Gastrocnemius medialis (tissue), 4 donors: ENCODE data around the gene NIFK. TPM values are rescaled to one million over a fixed set of nuclear protein-coding genes. Genes with fewer than 3 reads are reported as not detected.

Experiments
- ATAC-seq, 2 donors: fragments of 150-250 bp; one replicate each; pipeline ENCODE4 v1.9.1; 2016
- DNase-seq, 2 donors: peaks; one replicate each; pipeline ENCODE4 v3.0.0-alpha.2; 2019
- H3K27ac ChIP-seq, 4 donors: fragments of 200-600 bp; sonication (generic); 1 replicate in 1 of 4; 2 replicates in 3 of 4; pipeline ENCODE4 v1.5.1; 2016 to 2018; ENCODE audit warnings: mild to moderate bottlenecking in 2 of 4, moderate library complexity in 1 of 4
- H3K27me3 ChIP-seq, 3 donors: fragments of 200-600 bp; sonication (generic) in 2 of 3; 1 replicate in 1 of 3; 2 replicates in 2 of 3; pipeline versions ENCODE4 v1.5.1 to v1.6.0; 2016 to 2019; ENCODE audit warnings: mild to moderate bottlenecking in 1 of 3, moderate library complexity in 1 of 3
- H3K36me3 ChIP-seq, 2 donors: fragments of 200-600 bp; sonication (generic) in 1 of 2; one replicate each; pipeline ENCODE4 v1.5.1; 2017 to 2018
- H3K4me1 ChIP-seq, 2 donors: fragments of 200-600 bp; sonication (generic) in 1 of 2; one replicate each; pipeline ENCODE4 v1.5.1; 2016 to 2017; ENCODE audit warnings: mild to moderate bottlenecking in 2 of 2
- H3K4me3 ChIP-seq, 4 donors: fragments of 200-600 bp; sonication (generic) in 3 of 4; 1 replicate in 1 of 4; 2 replicates in 3 of 4; pipeline ENCODE4 v1.5.1; 2016 to 2019; ENCODE audit warnings: mild to moderate bottlenecking in 2 of 4
- H3K9me3 ChIP-seq, 3 donors: fragments of 200-600 bp; sonication (generic) in 2 of 3; 1 replicate in 1 of 3; 2 replicates in 2 of 3; pipeline ENCODE4 v1.5.1; 2016 to 2019
- CTCF ChIP-seq, 5 experiments: fragments of 450-650 bp in 3 of 5; fragments of 200-600 bp in 2 of 5; sonication (generic) in 2 of 5; IDR thresholded peaks in 4 of 5; conservative IDR thresholded peaks in 1 of 5; 1 replicate in 4 of 5; 2 replicates in 1 of 5; pipeline ENCODE4 v1.5.1; 2016 to 2019; ENCODE audit warnings: antibody characterized with exemption in 5 of 5, mild to moderate bottlenecking in 3 of 5, moderate library complexity in 3 of 5
- POLR2A ChIP-seq, 2 donors: fragments of 450-650 bp; IDR thresholded peaks; one replicate each; pipeline ENCODE4 v1.6.1; 2017; ENCODE audit warnings: antibody characterized with exemption in 2 of 2, mild to moderate bottlenecking in 2 of 2, moderate library complexity in 2 of 2
- in situ Hi-C, 4 donors: fragments of 200-750 bp; cut with MboI; loops; one replicate each; pipeline versions ENCODE4 v1.15.0 to v1.8.0; 2017; ENCODE audit warnings: low sequenced_read_pairs in 4 of 4
- intact Hi-C: fragments of 100-400 bp; cut with DNase I; formaldehyde crosslinking; loops from one replicate; pipeline ENCODE4 v1.15.1; 2023; ENCODE audit warnings: low total_unique reads
- total RNA-seq, 4 donors: library from RNA; depleted of rRNA; stranded (reverse); fragments of >200 nt; gene quantifications; one replicate each; pipeline versions ENCODE4 v1.1.0 to v1.2.3, GENCODE V29; 2016

NIFK gene
- total RNA-seq, 4 donors from 2014 or later = 31.1 to 42.3 (median 37.3) TPM

- H3K36me3 ChIP-seq = peaks cover 0 to 69% of the 10 kb centered on the region in 2 donors
- DNase-seq (no peak), ATAC-seq (no peak)
- intact Hi-C loops (no loop called here), in situ Hi-C loops (no loop called here)
- no peaks in the 10 kb centered on the region for H3K9me3 ChIP-seq
- H3K4me3 ChIP-seq = no peak overlapping the region
- H3K4me1 ChIP-seq = no peaks in the 10 kb centered on the region
- H3K27me3 ChIP-seq = no peaks in the 10 kb centered on the region
- TF ChIP-seq POLR2A (IDR thresholded peaks at IDR 0.05) (no peak), CTCF (IDR thresholded peaks at IDR 0.05 in 4 of 5, conservative IDR thresholded peaks at IDR 0.05 in 1 of 5) (no peak)
- no peak overlapping the region for H3K27ac ChIP-seq
These were observed 31.6 kb upstream of the NIFK start for GRCh38 chr2:121768143-121768755.

GRCh38 chr2:121766624-121767023 is 29.9 kb upstream of the NIFK start:
- no peak for DNase-seq
- Histone ChIP-seq H3K9me3 (no peaks in the 10 kb centered on the region), H3K36me3 (peaks cover 0 to 85% of the 10 kb centered on the region in 2 donors), H3K4me3 (no peak overlapping the region), H3K4me1 (no peaks in the 10 kb centered on the region), H3K27me3 (no peaks in the 10 kb centered on the region), H3K27ac (no peak overlapping the region)
- in situ Hi-C loops (no loop called here), intact Hi-C loops (no loop called here)
- no peak for TF ChIP-seq POLR2A (IDR thresholded peaks at IDR 0.05)
- TF ChIP-seq CTCF (IDR thresholded peaks at IDR 0.05 in 4 of 5, conservative IDR thresholded peaks at IDR 0.05 in 1 of 5) = no peak
- no peak for ATAC-seq

GRCh38 chr2:121764681-121765228 is 28.1 kb upstream of the NIFK start:
- TF ChIP-seq POLR2A (IDR thresholded peaks at IDR 0.05) (no peak), CTCF (IDR thresholded peaks at IDR 0.05 in 4 of 5, conservative IDR thresholded peaks at IDR 0.05 in 1 of 5) (no peak)
- intact Hi-C loops = no loop called here

GRCh38 chr2:121755237-121756111 is 18.8 kb upstream of the NIFK start, which contains the start of gene TSN:
TSS of gene TSN (plus strand) at chr2:121755651. CDS start at chr2:121755780, 129 bp downstream.
- H3K9me3 ChIP-seq = no peaks in the 10 kb centered on the region
- H3K4me3 ChIP-seq = peak within 1 kb of the TSS; percentile 79 to 94 (median 90)
- ATAC-seq (peak; percentile 99), DNase-seq (peak; percentile 97)
- no peaks in the 10 kb centered on the region for H3K27me3 ChIP-seq
- peak within 1 kb of the TSS; percentile 76 to 89 (median 85) for H3K27ac ChIP-seq
- peaks cover 29 to 32% of the 10 kb centered on the region in 2 donors for H3K4me1 ChIP-seq
- intact Hi-C loops (loop anchor here (1.0 to 2.0 kb wide), 3 partner anchors 19 to 225 kb away; partner anchors contain the start of genes CLASP1, NIFK and RNU4ATAC), in situ Hi-C loops (no loop called here)
- H3K36me3 ChIP-seq = peaks cover 0 to 21% of the 10 kb centered on the region in 2 donors
- TF ChIP-seq POLR2A (IDR thresholded peaks at IDR 0.05) = peak; percentile 43 to 50
- no peak for TF ChIP-seq CTCF (IDR thresholded peaks at IDR 0.05 in 4 of 5, conservative IDR thresholded peaks at IDR 0.05 in 1 of 5)

More at GRCh38 chr2:121764681-121765228, 28.1 kb upstream of the NIFK start:
- in situ Hi-C loops = no loop called here
- Histone ChIP-seq H3K4me3 (no peak overlapping the region), H3K9me3 (no peaks in the 10 kb centered on the region), H3K27me3 (no peaks in the 10 kb centered on the region), H3K36me3 (peaks cover 0 to 96% of the 10 kb centered on the region in 2 donors), H3K27ac (no peak overlapping the region), H3K4me1 (no peaks in the 10 kb centered on the region)
- no peak for DNase-seq
- ATAC-seq = no peak
